C4-2B (cell line): ENCODE measurements around the gene IFNGR2.

Source experiments
- CTCF ChIP-seq: fragments of 450-650 bp; conservative IDR thresholded peaks from 2 replicates; pipeline ENCODE4 v1.5.1; 2017; ENCODE audit warnings: mild to moderate bottlenecking
- ZFX ChIP-seq: fragments of 450-650 bp; IDR thresholded peaks from 2 replicates; pipeline ENCODE4 v1.6.1; 2017

- no peak for TF ChIP-seq CTCF
- no peak for TF ChIP-seq ZFX
Measured at GRCh38 chr21:33433425-33434114, 30.4 kb downstream of the IFNGR2 start.
